T-helper 1 cell (primary cell): ENCODE measurements around the gene C4BPA.

Experiments used
- DNase-seq, 5 donors: peaks; one replicate each; pipeline ENCODE4 v3.0.0-alpha.2; 2012 to 2020

The C4BPA gene

DNA sequence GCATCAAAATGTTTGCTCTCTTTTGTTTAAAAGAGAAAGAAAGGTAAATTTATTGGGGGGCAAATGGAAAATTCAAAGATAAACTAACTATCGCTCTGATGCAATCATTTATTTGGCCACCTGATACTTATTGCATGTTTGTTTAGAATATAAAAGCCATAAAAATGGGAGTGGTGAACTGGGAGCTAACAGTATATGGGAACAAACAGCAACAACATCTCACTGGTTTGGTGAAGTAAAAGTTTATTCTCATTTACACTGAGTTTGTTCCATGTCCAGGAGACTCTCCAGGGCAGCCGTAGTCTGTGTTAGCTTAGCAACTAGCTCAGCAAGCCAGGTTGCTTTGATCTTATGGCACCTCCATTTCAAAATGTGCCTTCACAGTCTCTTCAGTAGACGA, 20.4 kb downstream of the C4BPA start:
- no peak for DNase-seq

DNA sequence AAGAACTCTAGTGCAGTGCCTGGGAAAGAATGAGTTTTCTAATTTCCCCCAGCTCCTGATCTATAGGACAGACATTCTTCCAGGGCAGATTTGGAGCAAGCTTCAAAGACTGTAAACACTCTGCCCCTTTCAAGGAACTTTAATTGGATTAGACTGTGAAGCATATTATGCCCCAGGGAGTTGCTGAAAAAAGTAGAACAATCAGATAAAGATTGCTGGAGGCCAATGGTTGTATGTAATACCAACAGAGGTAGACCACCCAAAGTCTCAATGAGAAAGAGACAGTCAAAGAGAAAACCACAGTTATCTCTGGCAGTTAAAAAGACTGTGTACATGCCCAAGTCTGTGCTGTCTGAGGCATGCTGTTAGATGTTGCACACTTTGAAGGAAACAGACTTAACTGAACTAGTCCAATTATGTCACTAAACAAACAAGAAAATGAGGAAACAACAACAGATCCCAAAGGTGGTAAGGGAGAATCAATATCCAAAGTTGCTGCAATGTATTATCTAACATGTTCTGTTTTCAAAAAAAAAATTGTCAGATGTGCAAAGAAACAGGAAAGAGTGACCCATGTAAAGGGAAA, 24.4 kb downstream of the C4BPA start:
- DNase-seq: no peak

- no peak for DNase-seq
These were observed 25.0 kb downstream of the C4BPA start for GRCh38 chr1:207129053-207129452.

GRCh38 chr1:207130252-207131036, 26.4 kb downstream of the C4BPA start:
- DNase-seq: no peak

- no peak for DNase-seq
These were observed 27.1 kb downstream of the C4BPA start for GRCh38 chr1:207131163-207131562.

- no peak for DNase-seq
These were observed 30.5 kb downstream of the C4BPA start for GRCh38 chr1:207134581-207134980.

DNA sequence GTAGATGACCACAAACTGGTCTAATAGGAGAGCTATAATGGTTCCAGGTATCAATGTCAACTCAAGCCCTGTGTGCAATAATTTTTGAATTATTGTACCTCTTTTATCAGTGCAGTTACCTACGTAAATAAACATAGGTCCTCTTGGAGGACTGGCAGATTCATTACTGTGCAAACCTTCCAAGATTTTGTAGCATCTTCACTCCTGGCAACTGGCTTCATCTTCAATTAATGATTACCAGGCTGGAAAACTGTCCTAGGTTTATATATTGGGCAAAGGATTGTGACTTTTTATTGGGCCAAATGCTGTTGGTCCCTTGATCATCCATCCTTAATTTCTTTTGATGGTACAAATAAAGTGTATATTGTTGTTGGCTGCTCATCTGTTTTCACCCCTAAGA, 35.6 kb downstream of the C4BPA start:
- no peak for DNase-seq

GRCh38 chr1:207140536-207140935, 36.5 kb downstream of the C4BPA start:
- no peak for DNase-seq

DNA sequence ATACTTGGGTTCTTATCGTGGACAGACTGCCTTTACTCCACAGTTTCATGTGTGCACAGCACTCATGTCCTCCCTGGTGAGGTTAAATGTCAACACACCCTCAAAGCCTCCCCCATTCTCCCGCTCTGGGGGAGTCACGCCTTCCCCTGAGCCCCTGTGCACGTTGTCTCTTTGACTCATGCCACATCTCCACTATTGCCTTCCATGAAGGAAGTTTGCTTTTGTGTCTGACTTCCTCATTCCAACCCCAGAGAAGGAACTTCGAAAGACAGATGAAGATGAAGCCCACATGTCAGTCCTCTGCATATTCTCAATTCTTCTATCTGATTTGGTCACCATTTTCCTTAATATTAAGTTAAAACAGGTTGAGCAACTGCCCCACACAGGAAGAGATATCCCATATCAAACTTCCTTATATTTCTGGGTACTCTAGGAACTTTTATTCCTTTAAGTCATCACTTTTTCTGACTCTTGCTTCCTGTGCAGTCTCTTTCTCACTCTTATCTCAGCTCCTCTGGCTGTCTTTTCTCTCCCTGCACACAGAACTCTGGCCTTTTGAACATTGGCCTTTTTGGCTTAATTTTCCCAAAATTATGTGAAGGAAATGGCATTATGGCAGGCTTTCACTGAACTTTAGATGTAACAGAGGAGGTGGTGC, 41.5 kb downstream of the C4BPA start:
- no peak for DNase-seq

DNA sequence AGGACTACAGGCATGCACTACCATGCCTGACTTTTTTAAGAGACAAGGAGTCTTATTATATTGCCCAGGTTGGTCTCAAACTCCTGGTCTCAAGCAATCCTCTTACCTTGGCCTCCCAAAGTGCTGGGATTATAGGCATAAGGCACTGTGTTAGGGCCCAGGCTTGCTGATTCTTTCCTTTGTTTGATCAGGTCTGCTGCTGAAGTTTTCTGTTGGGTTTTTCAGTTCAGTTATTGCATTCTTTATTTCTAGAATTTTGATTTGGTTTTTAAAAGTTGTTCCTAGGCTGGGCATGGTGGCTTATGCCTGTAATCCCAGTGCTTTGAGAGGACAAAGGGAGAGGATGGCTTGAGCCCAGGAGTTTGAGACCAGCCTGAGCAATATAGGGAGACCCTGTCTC, 47.9 kb downstream of the C4BPA start:
- DNase-seq: no peak

DNA sequence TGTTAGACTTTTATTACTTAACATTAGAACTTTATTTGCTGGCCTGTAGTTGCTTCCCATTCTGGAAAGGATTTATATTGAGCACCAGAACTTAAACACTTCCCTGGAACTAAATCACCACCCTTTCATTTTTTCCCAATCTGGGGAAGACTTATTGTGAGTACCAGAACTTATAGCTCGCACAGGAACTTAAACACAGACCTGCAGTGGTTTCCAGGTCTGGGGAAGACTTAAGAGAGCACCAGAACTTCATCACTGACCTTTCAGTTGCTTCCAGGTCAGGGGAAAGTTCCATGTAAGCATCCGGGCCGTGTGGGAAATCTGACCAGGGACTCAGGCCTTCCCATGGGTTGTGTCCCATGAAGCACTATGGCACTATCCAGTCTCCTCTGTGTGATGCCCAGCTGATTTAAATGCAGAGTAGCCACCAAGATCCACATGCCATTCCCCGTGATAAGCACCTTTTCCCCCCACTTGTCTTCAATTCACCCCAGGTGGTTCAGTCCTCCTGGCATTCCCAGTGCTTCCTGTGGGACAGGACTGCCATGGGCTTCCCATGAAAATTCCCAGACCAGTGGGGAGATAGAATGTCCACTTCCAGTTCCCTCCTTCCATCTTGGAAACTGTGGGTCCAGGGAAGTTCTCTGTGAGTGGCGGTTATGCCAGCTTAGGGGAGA, 48.9 kb downstream of the C4BPA start:
- no peak for DNase-seq

DNA sequence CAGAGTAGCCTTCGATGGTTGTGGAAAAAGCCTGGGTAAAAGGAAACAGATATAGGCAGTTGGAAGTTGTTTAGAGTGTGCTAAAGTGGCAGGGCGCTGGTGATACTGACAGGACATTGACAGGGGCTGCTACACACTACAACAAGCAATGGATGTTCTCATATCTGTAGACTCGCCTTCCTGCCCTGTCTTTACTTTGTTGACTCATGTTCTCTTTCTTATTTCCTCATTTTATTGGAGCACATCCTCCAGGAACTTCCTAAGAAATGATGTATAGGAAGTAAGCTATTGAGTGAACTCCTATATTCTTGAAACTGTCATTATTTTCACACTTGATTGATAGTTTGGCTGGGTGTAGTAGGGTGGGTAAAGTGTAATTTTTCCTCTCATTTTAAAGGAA, 51.0 kb downstream of the C4BPA start:
- no peak for DNase-seq

DNA sequence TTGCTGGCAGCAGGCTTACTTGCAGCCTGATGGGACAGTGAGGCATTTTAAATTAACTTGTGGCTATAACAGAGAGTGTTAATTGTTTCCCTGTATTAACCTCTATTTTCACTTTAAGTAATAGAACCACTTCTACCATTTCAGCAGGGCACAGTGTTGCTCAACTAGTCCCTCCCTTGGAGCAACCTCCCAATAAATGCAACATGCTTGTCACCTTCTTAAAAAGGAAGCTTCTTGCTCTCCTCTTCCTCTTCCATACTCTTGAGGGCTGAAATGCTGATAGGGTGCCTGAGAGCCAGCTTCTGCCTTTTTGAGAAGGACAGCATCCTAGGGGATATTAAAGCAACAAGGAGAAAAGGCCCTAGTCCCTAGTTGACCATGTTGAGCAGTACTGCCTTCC, 52.1 kb downstream of the C4BPA start:
- no peak for DNase-seq

DNA sequence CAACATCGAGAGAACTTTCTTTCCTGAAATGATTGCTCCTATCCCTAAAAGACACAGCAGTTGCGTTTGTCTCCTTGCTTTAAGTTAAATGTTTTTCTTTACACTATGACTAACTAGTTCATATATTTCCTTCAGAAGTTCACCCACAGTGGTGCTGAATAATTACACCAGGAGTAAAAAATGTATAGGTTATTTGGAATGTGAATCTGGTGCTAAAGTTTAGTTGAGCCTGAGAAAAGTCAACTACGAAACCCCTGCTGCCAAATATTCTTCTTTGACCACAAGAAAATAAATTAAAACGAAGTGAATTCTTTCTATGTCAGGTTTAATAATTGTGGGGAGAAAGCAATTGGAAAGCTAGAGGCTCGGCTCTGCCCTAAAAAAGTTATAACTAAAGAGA, 52.8 kb downstream of the C4BPA start:
- no peak for DNase-seq

DNA sequence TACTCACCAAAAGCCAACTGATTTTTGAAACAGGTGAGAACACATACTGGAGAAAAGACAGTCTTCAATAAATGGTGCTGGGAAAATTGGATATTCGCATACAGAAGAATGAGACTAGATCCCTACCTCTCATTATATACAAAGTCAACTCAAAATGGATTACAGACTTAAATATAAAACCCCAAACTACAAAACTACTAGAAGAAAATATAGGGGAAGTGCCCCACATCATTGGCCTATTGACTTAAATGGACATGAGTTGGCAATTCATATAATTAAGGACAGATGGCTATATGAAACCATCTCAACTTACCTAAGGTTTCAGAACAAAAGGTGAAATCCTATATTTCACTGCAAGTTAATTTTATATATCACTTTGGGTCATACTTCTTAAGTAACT, 60.1 kb downstream of the C4BPA start:
- DNase-seq: no peak

- DNase-seq: no peak
These were observed 68.3 kb downstream of the C4BPA start for GRCh38 chr1:207172321-207172720.

DNA sequence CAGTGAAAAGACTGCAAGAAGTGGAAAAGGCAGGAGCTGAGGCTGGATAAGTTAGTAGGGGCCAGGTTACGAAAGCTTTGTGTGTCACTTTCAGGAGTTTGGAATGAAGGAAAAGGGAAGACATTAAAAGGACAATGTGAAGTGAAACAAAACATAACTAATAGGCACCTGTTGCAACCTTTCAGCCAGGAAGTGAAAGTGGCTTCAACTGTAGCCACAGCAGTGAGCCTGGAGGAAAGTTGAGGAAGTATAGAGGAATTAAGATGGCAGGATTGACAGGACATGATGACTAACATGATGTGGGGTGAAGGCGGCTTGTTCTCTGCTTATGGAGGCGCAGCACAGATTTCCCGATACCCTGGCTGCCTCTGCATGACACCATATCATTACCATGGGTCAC, 68.9 kb downstream of the C4BPA start:
- DNase-seq: no peak

DNA sequence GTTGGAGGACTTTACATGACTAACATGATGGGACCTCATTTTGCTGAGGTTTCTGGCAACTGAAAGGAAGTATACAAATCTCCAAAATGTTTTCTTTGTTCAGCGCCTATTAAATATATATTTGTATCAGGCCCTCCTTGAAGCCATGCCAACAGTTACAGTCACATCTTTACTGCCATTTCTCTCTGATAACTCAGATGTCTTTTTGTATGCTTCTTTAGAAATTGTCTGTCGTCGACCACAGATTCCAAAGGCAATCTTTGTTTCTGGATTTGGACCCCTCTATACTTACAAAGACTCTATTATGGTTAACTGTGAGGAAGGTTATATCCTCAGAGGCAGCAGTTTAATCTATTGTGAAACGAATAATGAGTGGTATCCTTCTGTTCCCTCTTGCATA, 69.4 kb downstream of the C4BPA start:
- DNase-seq: no peak

GRCh38 chr1:207174913-207175312, 70.9 kb downstream of the C4BPA start:
- DNase-seq: no peak

GRCh38 chr1:207179036-207179435, 75.0 kb downstream of the C4BPA start:
- DNase-seq: no peak

DNA sequence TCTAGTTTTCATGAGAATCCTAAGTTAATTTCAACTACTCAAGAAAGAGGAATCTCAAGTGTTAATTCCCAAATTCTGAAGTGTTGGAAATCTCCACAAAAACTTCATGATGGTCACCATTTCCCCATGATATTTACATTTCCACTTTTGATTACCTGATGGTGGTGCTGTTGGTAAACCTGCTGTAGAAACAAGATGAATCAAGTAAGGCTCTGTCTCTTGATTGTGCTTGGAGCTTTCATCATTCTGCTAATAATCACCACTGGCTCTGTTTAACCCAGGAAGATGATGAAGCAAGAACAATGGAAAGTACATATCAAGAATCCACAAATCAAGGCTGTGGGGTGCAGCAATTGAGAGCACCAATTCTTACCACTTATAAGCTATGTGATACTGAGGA, 77.8 kb downstream of the C4BPA start:
- no peak for DNase-seq

- no peak for DNase-seq
These were observed 82.5 kb downstream of the C4BPA start for GRCh38 chr1:207186503-207186902.

DNA sequence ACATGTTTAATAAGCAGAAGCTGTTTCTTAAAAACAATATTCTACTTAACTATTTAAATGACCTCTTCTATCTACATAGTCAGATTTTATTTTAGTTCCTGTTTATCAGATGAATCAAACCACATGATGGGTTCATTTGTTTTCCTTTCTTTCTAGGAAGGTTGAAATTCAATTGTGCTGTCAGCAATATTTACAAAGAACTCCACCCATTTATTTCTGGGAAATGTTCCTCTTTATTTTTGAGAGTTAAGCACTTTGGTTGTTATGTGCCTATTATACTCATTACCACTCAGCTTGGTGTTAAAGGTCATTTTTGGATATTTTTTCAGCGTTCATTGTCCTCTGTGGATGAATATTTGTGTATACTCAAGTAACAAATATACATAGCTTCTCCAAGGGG, 84.9 kb downstream of the C4BPA start:
- DNase-seq: no peak

- DNase-seq: no peak
These were observed 87.0 kb downstream of the C4BPA start for GRCh38 chr1:207191061-207191460.
